Ishikawa (cell line): ENCODE data around the gene KLHDC9.

Source experiments
- CEBPB ChIP-seq: IDR thresholded peaks from 2 replicates; pipeline ENCODE4 v1.6.1; 2012
- CREB1 ChIP-seq: IDR thresholded peaks from 2 replicates; pipeline ENCODE4 v1.6.1; 2012; ENCODE audit warnings: low read depth
- EGR1 ChIP-seq: IDR thresholded peaks from 2 replicates; pipeline ENCODE4 v1.6.1; 2012
- EP300 ChIP-seq: IDR thresholded peaks from 2 replicates; pipeline ENCODE4 v1.6.1; 2012; ENCODE audit warnings: borderline replicate concordance
- FOXM1 ChIP-seq: IDR thresholded peaks from 2 replicates; pipeline ENCODE4 v1.6.1; 2012; ENCODE audit warnings: low read depth, borderline replicate concordance
- MAX ChIP-seq: IDR thresholded peaks from 2 replicates; pipeline ENCODE4 v1.6.1; 2012
- NFIC ChIP-seq: IDR thresholded peaks from 2 replicates; pipeline ENCODE4 v1.6.1; 2012
- RAD21 ChIP-seq: IDR thresholded peaks from 2 replicates; pipeline ENCODE4 v1.6.1; 2012; ENCODE audit warnings: low read depth
- REST ChIP-seq: IDR thresholded peaks from 2 replicates; pipeline ENCODE4 v1.6.1; 2012; ENCODE audit warnings: low read depth, mild to moderate bottlenecking
- TAF1 ChIP-seq: IDR thresholded peaks from 2 replicates; pipeline ENCODE4 v1.6.1; 2012; ENCODE audit warnings: low read depth, mild to moderate bottlenecking
- TCF12 ChIP-seq: IDR thresholded peaks from 2 replicates; pipeline ENCODE4 v1.6.1; 2012; ENCODE audit warnings: low read depth
- TEAD4 ChIP-seq: IDR thresholded peaks from 2 replicates; pipeline ENCODE4 v1.6.1; 2012
- USF1 ChIP-seq: IDR thresholded peaks from 2 replicates; pipeline ENCODE4 v1.6.1; 2012
- YY1 ChIP-seq: IDR thresholded peaks from 2 replicates; pipeline ENCODE4 v1.6.1; 2012; ENCODE audit warnings: low read depth
- ZBTB7A ChIP-seq: IDR thresholded peaks from 2 replicates; pipeline ENCODE4 v1.6.1; 2012; ENCODE audit warnings: low read depth

Gene KLHDC9

GRCh38 chr1:161091796-161092507, 6.2 kb upstream of the KLHDC9 start:
- TF ChIP-seq TEAD4: no peak
- TF ChIP-seq RAD21: no peak
- TF ChIP-seq ZBTB7A: no peak
- no peak for TF ChIP-seq EGR1
- TF ChIP-seq MAX: no peak
- no peak for TF ChIP-seq NFIC
- no peak for TF ChIP-seq CREB1
- TF ChIP-seq CEBPB: no peak
- no peak for TF ChIP-seq YY1

DNA sequence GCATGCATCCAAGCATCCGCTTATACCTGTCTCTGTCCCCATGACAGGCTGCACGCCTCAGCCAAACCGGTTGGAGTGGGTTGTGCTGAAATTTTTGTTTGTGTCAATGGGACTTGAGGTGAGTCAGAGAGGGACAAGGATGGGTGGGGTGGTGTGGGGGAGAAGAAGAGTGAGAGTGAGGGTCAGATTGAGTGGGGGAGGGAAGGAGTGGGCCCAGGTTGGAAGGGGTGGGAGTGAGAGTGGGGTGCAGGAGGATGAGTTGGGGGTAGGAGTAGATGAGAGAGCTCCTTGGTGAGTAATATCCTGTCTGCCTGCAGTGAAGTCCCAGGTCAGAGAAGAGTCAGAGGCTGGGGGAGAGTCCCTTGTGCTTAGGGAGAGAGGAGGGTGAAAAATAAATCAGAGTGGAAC, 5.5 kb upstream of the KLHDC9 start:
- TF ChIP-seq TCF12: no peak
- TF ChIP-seq TAF1: no peak
- TF ChIP-seq TEAD4: no peak
- TF ChIP-seq NFIC: no peak
- no peak for TF ChIP-seq USF1
- TF ChIP-seq MAX: no peak
- TF ChIP-seq ZBTB7A: no peak
- no peak for TF ChIP-seq CREB1
- no peak for TF ChIP-seq REST
- no peak for TF ChIP-seq RAD21
- TF ChIP-seq FOXM1: no peak
- no peak for TF ChIP-seq CEBPB
- TF ChIP-seq EGR1: no peak
- no peak for TF ChIP-seq YY1
- TF ChIP-seq EP300: no peak

GRCh38 chr1:161094481-161094880, 3.7 kb upstream of the KLHDC9 start:
- no peak for TF ChIP-seq CEBPB
- no peak for TF ChIP-seq MAX

DNA sequence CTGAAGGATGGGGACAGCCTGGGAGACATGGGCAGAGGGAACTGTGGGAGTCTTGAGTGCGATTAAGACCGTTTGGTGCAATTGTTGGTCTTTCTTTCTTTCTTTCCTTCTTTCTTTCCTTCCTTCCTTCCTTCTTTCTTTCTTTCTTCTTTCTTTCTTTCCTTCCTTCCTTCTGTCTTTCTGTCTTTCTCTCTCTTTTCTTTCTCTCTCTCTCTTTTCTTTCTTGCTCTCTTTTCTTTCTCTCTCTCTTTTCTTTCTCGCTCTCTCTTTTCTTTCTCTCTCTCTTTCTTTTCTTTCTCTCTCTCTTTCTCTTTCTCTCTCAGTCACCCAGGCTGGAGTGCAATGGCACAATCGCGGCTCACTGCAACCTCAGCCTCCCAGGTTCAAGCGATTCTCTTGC, 2.9 kb upstream of the KLHDC9 start:
- no peak for TF ChIP-seq ZBTB7A
- no peak for TF ChIP-seq TAF1
- TF ChIP-seq RAD21: no peak

- no peak for TF ChIP-seq RAD21
- TF ChIP-seq CREB1: no peak
- TF ChIP-seq NFIC: no peak
- TF ChIP-seq ZBTB7A: no peak
- no peak for TF ChIP-seq EGR1
- no peak for TF ChIP-seq FOXM1
- no peak for TF ChIP-seq TAF1
- no peak for TF ChIP-seq EP300
- TF ChIP-seq USF1: no peak
- no peak for TF ChIP-seq REST
- TF ChIP-seq TCF12: no peak
- no peak for TF ChIP-seq TEAD4
- TF ChIP-seq YY1: no peak
- TF ChIP-seq MAX: no peak
- no peak for TF ChIP-seq CEBPB
These were observed 2.1 kb upstream of the KLHDC9 start for GRCh38 chr1:161096015-161096414.

DNA sequence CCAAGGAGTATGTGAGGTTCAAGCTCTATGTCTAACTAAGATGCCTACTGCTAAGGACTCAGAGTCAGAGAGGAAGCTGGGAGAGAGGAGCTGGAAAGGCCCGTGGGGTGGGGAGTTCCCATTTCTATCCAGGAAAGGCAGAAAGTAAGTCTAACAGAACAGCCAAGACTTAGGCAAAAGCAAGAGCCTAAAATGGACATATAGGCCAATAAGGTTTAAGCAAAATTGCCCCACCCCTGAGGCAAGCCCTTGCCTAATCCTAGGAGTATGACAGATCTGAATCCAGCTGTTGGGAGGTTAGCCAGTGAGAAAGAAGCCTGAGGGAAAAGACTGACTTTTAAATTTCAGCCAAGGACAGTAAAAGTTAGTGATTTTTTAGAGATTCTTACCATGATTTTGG, 1.6 kb upstream of the KLHDC9 start:
- no peak for TF ChIP-seq RAD21
- no peak for TF ChIP-seq TEAD4
- TF ChIP-seq YY1: no peak
- no peak for TF ChIP-seq NFIC
- no peak for TF ChIP-seq CREB1
- TF ChIP-seq TCF12: no peak
- no peak for TF ChIP-seq EGR1
- no peak for TF ChIP-seq ZBTB7A
